Body of pancreas (tissue), 4 donors: ENCODE data around the gene ADCY10. TPM values are rescaled to one million over a fixed set of nuclear protein-coding genes. Genes with fewer than 3 reads are reported as not detected.

Source experiments
- ATAC-seq: fragments of 150-250 bp; one replicate; pipeline ENCODE4 v1.9.1; 2016
- DNase-seq, 4 donors: peaks; one replicate each; pipeline ENCODE4 v3.0.0-alpha.2; 2019
- H3K27ac ChIP-seq, 4 donors: fragments of 200-600 bp; sonication (generic); 1 replicate in 3 of 4; 2 replicates in 1 of 4; pipeline versions ENCODE4 v1.5.1 to v1.6.1; 2016 to 2019; ENCODE audit warnings: mild to moderate bottlenecking in 1 of 4, mixed read lengths in 1 of 4, moderate library complexity in 1 of 4
- H3K27me3 ChIP-seq, 2 donors: fragments of 200-600 bp; sonication (generic); one replicate each; pipeline ENCODE4 v1.6.0; 2016; ENCODE audit warnings: mild to moderate bottlenecking in 1 of 2
- H3K36me3 ChIP-seq, 2 donors: fragments of 200-600 bp; sonication (generic); replicated peaks in 1 of 2; 2 replicates each; pipeline ENCODE4 v1.5.1; 2016; ENCODE audit warnings: low read depth in 2 of 2; ENCODE audit not compliant: insufficient read depth in 1 of 2
- H3K4me1 ChIP-seq: fragments of 200-600 bp; sonication (generic); one replicate; pipeline ENCODE4 v1.6.0; 2016
- H3K4me3 ChIP-seq, 2 donors: fragments of 200-600 bp; sonication (generic); 1 replicate in 1 of 2; 2 replicates in 1 of 2; pipeline ENCODE4 v1.5.1; 2016 to 2019
- H3K9me3 ChIP-seq, 3 donors: fragments of 200-600 bp; sonication (generic); 1 replicate in 2 of 3; 2 replicates in 1 of 3; pipeline ENCODE4 v1.5.1; 2016
- POLR2A ChIP-seq, 3 donors: fragments of 450-650 bp; IDR thresholded peaks; one replicate each; pipeline ENCODE4 v1.6.1; 2016; ENCODE audit warnings: antibody characterized with exemption in 3 of 3, mild to moderate bottlenecking in 2 of 3
- WGBS, 2 donors: methylation state at CpG; one replicate each; pipeline ENCODE4 v1.1.5; 2017; 5-methylcytosine and 5-hydroxymethylcytosine counted together
- intact Hi-C: fragments of 100-400 bp; cut with DNase I; formaldehyde crosslinking; loops from one replicate; pipeline ENCODE4 v1.15.1; 2023
- total RNA-seq, 2 donors: library from RNA; depleted of rRNA; stranded (reverse); fragments of >200 nt; gene quantifications; one replicate each; pipeline ENCODE4 v1.1.0, GENCODE V29; 2016
- TF ChIP-seq, protein P1 (sequence below), 7 experiments: fragments of 450-650 bp in 4 of 7; fragments of 200-600 bp in 3 of 7; sonication (generic) in 3 of 7; IDR thresholded peaks; one replicate each; pipeline ENCODE4 v1.5.1; 2016 to 2019; ENCODE audit warnings: antibody characterized with exemption in 7 of 7

The ADCY10 gene
- total RNA-seq, 2 donors from 2014 or later, result 0.26 TPM; not detected in 1

DNA sequence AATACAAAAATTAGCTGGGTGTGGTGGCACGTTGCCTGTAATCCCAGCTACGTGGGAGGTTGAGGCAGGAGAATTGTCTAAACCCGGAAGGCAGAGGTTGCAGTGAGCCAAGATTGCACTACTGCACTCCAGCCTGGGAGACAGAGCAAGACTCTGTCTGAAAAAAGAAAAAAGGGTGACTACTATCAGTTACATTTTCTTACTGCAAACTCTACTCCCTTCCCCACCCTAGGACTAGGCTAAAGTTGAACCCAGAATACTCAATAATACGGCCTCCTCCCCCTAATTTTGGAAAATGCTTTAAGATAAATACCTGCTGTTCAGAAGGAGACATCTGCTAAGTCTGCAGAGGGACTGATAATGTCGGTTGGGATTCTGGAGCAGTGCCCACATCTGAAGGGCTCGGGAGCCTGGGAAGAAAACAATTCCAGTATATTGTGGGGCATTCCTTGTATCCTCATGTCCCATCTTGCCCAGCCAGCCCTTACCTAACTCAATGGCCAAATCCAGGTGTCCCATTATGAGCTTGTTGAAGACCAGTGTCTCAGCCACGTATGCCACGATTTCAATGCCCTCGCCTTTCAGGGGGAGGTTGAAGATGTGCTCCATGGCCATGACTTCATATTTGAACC is 89.7 kb downstream of the ADCY10 start:
- 65 to 66% methylated on average over 9 of the region's 9 CpGs for WGBS, 2 donors
- no peak for TF ChIP-seq POLR2A (IDR thresholded peaks at IDR 0.05)
- Histone ChIP-seq H3K9me3 (no peaks in the 10 kb centered on the region), H3K36me3 (no peaks in the 10 kb centered on the region), H3K27ac (no peak overlapping the region), H3K4me1 (no peaks in the 10 kb centered on the region), H3K27me3 (no peaks in the 10 kb centered on the region), H3K4me3 (no peak overlapping the region)
- ATAC-seq (no peak), DNase-seq (no peak)
- intact Hi-C loops, result no loop called here

- H3K36me3 ChIP-seq, result no peaks in the 10 kb centered on the region
- no peak overlapping the region for H3K27ac ChIP-seq
- no peak overlapping the region for H3K4me3 ChIP-seq
- ATAC-seq, result no peak
- WGBS, 2 donors, result 59 to 73% methylated on average over 4 of the region's 4 CpGs
- TF ChIP-seq POLR2A (IDR thresholded peaks at IDR 0.05), result no peak
- TF ChIP-seq, protein P1, sequence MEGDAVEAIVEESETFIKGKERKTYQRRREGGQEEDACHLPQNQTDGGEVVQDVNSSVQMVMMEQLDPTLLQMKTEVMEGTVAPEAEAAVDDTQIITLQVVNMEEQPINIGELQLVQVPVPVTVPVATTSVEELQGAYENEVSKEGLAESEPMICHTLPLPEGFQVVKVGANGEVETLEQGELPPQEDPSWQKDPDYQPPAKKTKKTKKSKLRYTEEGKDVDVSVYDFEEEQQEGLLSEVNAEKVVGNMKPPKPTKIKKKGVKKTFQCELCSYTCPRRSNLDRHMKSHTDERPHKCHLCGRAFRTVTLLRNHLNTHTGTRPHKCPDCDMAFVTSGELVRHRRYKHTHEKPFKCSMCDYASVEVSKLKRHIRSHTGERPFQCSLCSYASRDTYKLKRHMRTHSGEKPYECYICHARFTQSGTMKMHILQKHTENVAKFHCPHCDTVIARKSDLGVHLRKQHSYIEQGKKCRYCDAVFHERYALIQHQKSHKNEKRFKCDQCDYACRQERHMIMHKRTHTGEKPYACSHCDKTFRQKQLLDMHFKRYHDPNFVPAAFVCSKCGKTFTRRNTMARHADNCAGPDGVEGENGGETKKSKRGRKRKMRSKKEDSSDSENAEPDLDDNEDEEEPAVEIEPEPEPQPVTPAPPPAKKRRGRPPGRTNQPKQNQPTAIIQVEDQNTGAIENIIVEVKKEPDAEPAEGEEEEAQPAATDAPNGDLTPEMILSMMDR (IDR thresholded peaks at IDR 0.05), result no peak
- peaks cover 4% of the 10 kb centered on the region for H3K4me1 ChIP-seq
- H3K9me3 ChIP-seq, result no peaks in the 10 kb centered on the region
- no peak for DNase-seq
- intact Hi-C loops, result no loop called here
- H3K27me3 ChIP-seq, result no peaks in the 10 kb centered on the region
These were observed 91.8 kb downstream of the ADCY10 start for GRCh38 chr1:167821969-167822685.

GRCh38 chr1:167821356-167821685 is 92.6 kb downstream of the ADCY10 start:
- no peaks in the 10 kb centered on the region for H3K27me3 ChIP-seq
- H3K4me3 ChIP-seq, result no peak overlapping the region
- intact Hi-C loops, result no loop called here
- ATAC-seq (no peak), DNase-seq (no peak)
- no peak overlapping the region for H3K27ac ChIP-seq
- WGBS, 2 donors, result 94 to 99% methylated on average over 6 of the region's 6 CpGs
- H3K9me3 ChIP-seq, result no peaks in the 10 kb centered on the region
- no peaks in the 10 kb centered on the region for H3K36me3 ChIP-seq
- H3K4me1 ChIP-seq, result peaks cover 4% of the 10 kb centered on the region
- TF ChIP-seq, protein P1 (IDR thresholded peaks at IDR 0.05), result no peak
- TF ChIP-seq POLR2A (IDR thresholded peaks at IDR 0.05), result no peak

DNA sequence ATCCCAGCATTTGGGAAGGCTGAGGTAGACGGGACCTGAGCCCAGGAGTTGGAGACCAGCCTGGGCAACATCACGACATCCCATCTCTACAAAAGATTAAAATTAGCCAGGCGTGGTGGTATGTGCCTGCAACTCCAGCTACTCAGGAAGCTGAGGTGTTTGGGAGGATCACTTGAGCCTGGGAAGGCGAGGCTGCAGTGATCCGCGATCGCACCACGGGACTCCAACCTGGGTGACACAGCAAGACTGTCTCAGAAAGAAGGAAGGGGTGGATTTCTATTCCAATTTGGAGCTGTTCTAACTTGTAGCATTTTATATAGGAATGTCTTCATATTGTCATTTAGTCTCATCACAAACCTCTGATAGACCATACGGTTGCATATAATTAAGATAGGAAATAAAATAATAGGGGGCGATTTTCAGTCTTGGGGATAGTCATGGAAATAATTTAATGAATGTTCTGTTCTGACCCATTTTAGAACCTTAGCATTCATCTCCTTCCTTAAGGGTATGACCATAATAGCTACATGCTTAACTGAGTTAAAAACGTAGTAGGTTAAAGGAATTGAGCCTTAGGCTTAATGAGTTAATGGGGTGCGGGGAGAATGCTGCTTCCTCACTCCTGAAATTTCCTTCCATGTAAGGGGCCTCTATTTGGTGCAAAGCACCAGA is 93.1 kb downstream of the ADCY10 start:
- intact Hi-C loops, result no loop called here
- WGBS, 2 donors, result 89 to 91% methylated on average over 12 of the region's 12 CpGs
- no peaks in the 10 kb centered on the region for H3K36me3 ChIP-seq
- no peak overlapping the region for H3K4me3 ChIP-seq
- H3K27ac ChIP-seq, result peak overlapping the region in 1 of 4 donors; percentile 63
- no peaks in the 10 kb centered on the region for H3K27me3 ChIP-seq
- H3K9me3 ChIP-seq, result no peaks in the 10 kb centered on the region
- no peak for TF ChIP-seq POLR2A (IDR thresholded peaks at IDR 0.05)
- TF ChIP-seq, protein P1 (IDR thresholded peaks at IDR 0.05), result no peak
- ATAC-seq (no peak), DNase-seq (no peak)
- H3K4me1 ChIP-seq, result peaks cover 4% of the 10 kb centered on the region

- Histone ChIP-seq H3K9me3 (no peaks in the 10 kb centered on the region), H3K4me3 (no peak overlapping the region), H3K4me1 (peaks cover 4% of the 10 kb centered on the region), H3K27me3 (no peaks in the 10 kb centered on the region), H3K27ac (peak overlapping the region; percentile 26 to 63 (median 50)), H3K36me3 (no peaks in the 10 kb centered on the region)
- ATAC-seq (peak; percentile 89), DNase-seq (peak; percentile 71 to 84 (median 74))
- TF ChIP-seq, protein P1 (IDR thresholded peaks at IDR 0.05), result peak in 1 of 7 experiments; percentile 5
- TF ChIP-seq POLR2A (IDR thresholded peaks at IDR 0.05), result peak in 2 of 3 donors; percentile 29 to 36
- intact Hi-C loops, result no loop called here
- WGBS, 2 donors, result 14 to 19% methylated on average over 20 to 35 of the region's 35 CpGs
These were observed 93.9 kb downstream of the ADCY10 start for GRCh38 chr1:167819849-167820683.
